ENCODE results near the gene DISC1. TPM values are rescaled to one million over a fixed set of nuclear protein-coding genes. Genes with fewer than 3 reads are reported as not detected.
"Not testable (repeated sequence)": the region's sequence is repeated elsewhere in the genome, so short reads cannot be mapped to it uniquely, and the experiment has no call there.

The DISC1 gene
- total RNA-seq, 2 experiments from 2014 or later = 9.8 to 11.2 TPM

GRCh38 chr1:231631717-231632116 is 5.1 kb downstream of the DISC1 start:
- POLR2A ChIA-PET = no interaction called here
- DNase-seq (no peak), ATAC-seq (ENCODE audit: low read depth) (no peak)
- Mint-ChIP-seq H3K27ac (no peak overlapping the region), H3K36me3 (peaks cover 1% of the 10 kb centered on the region), H3K4me1 (peaks cover 14% of the 10 kb centered on the region), H3K4me3 (no peak overlapping the region), H3K9me3 (no peaks in the 10 kb centered on the region), H3K27me3 (no peaks in the 10 kb centered on the region)

DNA sequence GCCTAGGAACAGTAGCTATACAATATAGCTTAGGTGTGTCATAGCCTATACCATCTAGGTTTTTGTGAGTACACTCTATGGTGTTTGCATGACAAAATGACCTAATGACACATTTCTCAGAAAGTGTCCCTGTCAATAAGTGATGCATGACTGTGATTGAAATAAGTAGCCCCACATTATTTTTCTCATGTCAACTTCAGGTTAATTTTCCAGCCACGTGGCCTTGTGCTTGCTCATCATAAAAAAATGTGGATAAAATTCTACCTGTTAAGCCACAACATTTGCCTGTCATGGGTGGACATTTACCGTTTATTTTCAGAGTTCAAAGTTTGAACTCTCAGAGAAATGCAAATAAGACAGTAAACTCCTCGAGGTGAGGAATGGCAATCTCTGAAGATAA is 5.5 kb downstream of the DISC1 start:
- H3K4me3 Mint-ChIP-seq = no peak overlapping the region
- no peaks in the 10 kb centered on the region for H3K9me3 Mint-ChIP-seq
- ATAC-seq (ENCODE audit: low read depth) (no peak), DNase-seq (no peak)
- no peaks in the 10 kb centered on the region for H3K27me3 Mint-ChIP-seq
- H3K4me1 Mint-ChIP-seq = peaks cover 14% of the 10 kb centered on the region
- peaks cover 1% of the 10 kb centered on the region for H3K36me3 Mint-ChIP-seq
- POLR2A ChIA-PET = no interaction called here
- no peak overlapping the region for H3K27ac Mint-ChIP-seq

- H3K4me1 Mint-ChIP-seq = peaks cover 6% of the 10 kb centered on the region
- no peaks in the 10 kb centered on the region for H3K27me3 Mint-ChIP-seq
- POLR2A ChIA-PET = no interaction called here
- ATAC-seq (ENCODE audit: low read depth) (no peak), DNase-seq (no peak)
- no peaks in the 10 kb centered on the region for H3K9me3 Mint-ChIP-seq
- H3K36me3 Mint-ChIP-seq = peaks cover 6% of the 10 kb centered on the region
- no peak overlapping the region for H3K4me3 Mint-ChIP-seq
- H3K27ac Mint-ChIP-seq = no peak overlapping the region
Observed at GRCh38 chr1:231634323-231635013, 7.9 kb downstream of the DISC1 start.

DNA sequence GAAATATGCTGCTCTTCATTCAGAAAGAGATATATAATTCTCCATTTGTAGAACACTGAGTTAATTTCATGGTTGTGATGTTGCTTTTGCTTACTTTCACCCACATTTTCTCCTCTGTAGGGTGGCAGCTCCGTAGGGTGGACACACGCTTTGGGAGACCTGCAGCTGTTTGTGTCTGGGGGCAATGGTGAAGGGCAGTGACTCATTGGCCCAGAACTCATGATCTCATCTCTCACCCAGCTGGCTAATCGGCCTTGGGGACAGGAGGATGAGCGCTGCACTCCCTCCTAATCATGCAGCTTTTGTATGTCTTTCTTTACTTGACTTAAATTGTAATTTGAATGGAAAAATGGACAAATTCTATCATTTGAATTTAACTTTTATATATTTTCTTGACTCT is 9.6 kb downstream of the DISC1 start:
- POLR2A ChIA-PET = no interaction called here
- H3K27me3 Mint-ChIP-seq = no peaks in the 10 kb centered on the region
- H3K4me3 Mint-ChIP-seq = no peak overlapping the region
- no peak overlapping the region for H3K27ac Mint-ChIP-seq
- H3K36me3 Mint-ChIP-seq = peaks cover 11% of the 10 kb centered on the region
- H3K4me1 Mint-ChIP-seq = no peaks in the 10 kb centered on the region
- H3K9me3 Mint-ChIP-seq = peaks cover 1% of the 10 kb centered on the region
- ATAC-seq (ENCODE audit: low read depth) (no peak), DNase-seq (no peak)

- H3K9me3 Mint-ChIP-seq; H3K27ac Mint-ChIP-seq; DNase-seq; ATAC-seq (ENCODE audit: low read depth); H3K4me3 Mint-ChIP-seq; H3K27me3 Mint-ChIP-seq; H3K4me1 Mint-ChIP-seq; POLR2A ChIA-PET: not testable (repeated sequence)
- H3K36me3 Mint-ChIP-seq = peaks cover 13% of the 10 kb centered on the region
Observed at GRCh38 chr1:231636922-231637321, 10.3 kb downstream of the DISC1 start.

GRCh38 chr1:231638647-231639046 is 12.1 kb downstream of the DISC1 start:
- Mint-ChIP-seq H3K4me1 (no peaks in the 10 kb centered on the region), H3K9me3 (peaks cover 1% of the 10 kb centered on the region), H3K27me3 (no peaks in the 10 kb centered on the region), H3K36me3 (peaks cover 13% of the 10 kb centered on the region), H3K4me3 (no peak overlapping the region), H3K27ac (no peak overlapping the region)
- ATAC-seq (ENCODE audit: low read depth) (no peak), DNase-seq (no peak)
- POLR2A ChIA-PET = no interaction called here

DNA sequence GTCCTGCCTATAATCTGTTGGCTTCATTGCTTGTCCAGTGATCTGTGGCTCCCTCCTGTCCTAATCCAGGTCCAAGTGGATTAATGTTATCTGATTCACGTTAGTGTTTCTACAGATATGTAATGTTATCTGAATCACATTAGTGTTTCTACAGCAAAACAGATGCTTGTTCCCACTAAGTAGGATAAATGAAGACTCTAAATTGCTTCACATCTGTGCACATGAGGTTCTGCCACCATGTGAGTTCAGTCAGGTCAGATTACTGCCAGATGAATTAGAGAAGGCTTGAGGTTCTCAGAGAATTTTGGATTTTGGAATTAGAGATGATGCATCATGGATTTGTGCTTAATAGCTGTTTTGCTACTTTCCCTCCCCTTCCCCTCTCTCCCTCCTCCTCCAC is 13.2 kb downstream of the DISC1 start:
- Mint-ChIP-seq H3K36me3 (peaks cover 13% of the 10 kb centered on the region), H3K4me3 (no peak overlapping the region), H3K27me3 (no peaks in the 10 kb centered on the region), H3K9me3 (peaks cover 1% of the 10 kb centered on the region), H3K4me1 (no peaks in the 10 kb centered on the region), H3K27ac (no peak overlapping the region)
- POLR2A ChIA-PET = no interaction called here
- DNase-seq (no peak), ATAC-seq (ENCODE audit: low read depth) (no peak)

DNA sequence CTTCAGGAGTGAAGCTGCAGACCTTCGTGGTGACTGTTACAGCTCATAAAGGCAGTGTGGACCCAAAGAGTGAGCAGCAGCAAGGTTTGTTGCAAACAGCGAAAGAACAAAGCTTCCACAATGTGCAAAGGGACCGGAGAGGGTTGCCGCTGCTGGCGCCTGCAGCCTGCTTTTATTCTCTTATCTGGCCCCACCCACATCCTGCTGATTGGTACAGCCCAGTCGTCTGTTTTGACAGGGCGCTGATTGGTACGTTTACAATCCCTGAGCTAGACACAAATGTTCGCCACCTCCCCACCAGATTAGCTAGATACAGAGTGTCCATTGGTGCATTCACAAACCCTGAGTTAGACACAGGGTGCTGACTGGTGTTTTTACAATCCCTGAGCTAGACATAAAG is 14.9 kb downstream of the DISC1 start:
- not testable (repeated sequence) for H3K4me3 Mint-ChIP-seq; DNase-seq; H3K4me1 Mint-ChIP-seq; H3K27ac Mint-ChIP-seq; ATAC-seq (ENCODE audit: low read depth); H3K9me3 Mint-ChIP-seq; H3K27me3 Mint-ChIP-seq
- H3K36me3 Mint-ChIP-seq = peaks cover 16% of the 10 kb centered on the region
- POLR2A ChIA-PET = interaction anchor here (0.6 kb wide), 1 partner anchor 26 kb away, joined by 3 read pairs; no protein-coding TSS in a partner anchor

DNA sequence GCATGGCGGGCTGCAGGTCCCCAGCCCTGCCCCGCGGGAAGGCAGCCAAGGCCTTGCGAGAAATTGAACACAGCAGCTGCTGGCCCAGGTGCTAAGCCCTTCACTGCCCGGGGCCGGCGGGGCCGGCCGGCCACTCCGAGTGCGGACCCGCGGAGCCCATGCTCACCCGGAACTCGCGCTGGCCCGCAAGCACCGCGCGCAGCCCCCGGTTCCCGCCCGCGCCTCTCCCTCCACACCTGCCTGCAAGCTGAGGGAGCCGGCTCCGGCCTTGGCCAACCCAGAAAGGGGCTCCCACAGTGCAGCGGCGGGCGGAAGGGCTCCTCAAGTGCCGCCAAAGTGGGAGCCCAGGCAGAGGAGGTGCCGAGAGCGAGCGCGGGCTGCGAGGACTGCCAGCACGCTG is 15.5 kb downstream of the DISC1 start:
- DNase-seq; H3K9me3 Mint-ChIP-seq; POLR2A ChIA-PET; ATAC-seq (ENCODE audit: low read depth); H3K4me1 Mint-ChIP-seq; H3K4me3 Mint-ChIP-seq; H3K27me3 Mint-ChIP-seq; H3K27ac Mint-ChIP-seq: not testable (repeated sequence)
- H3K36me3 Mint-ChIP-seq = peaks cover 19% of the 10 kb centered on the region

DNA sequence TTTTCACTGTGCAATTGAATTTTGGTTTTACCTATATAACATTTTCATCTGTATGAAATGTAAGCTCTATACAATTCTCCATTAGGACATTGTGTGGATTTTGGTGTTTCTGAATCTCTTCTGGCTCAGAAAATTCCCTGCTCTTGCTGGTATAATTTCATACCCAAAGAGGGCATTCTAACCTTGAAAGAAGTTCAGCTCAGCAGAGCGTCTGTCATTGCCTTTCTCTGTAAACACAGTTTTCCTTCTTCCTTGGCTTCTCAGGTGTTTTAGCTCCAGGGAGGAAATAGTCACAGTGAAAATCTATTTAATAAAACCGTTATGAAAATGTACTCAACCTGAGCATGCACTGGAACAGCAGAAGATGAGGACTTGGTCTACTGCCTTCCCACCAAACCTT is 16.0 kb downstream of the DISC1 start:
- DNase-seq (no peak), ATAC-seq (ENCODE audit: low read depth) (no peak)
- Mint-ChIP-seq H3K27ac (no peak overlapping the region), H3K36me3 (peaks cover 17% of the 10 kb centered on the region), H3K4me3 (no peak overlapping the region), H3K4me1 (peaks cover 1% of the 10 kb centered on the region), H3K9me3 (peaks cover 6% of the 10 kb centered on the region), H3K27me3 (no peaks in the 10 kb centered on the region)
- POLR2A ChIA-PET = no interaction called here

- H3K9me3 Mint-ChIP-seq = peaks cover 11% of the 10 kb centered on the region
- no peak for ATAC-seq (ENCODE audit: low read depth)
- H3K27me3 Mint-ChIP-seq = no peaks in the 10 kb centered on the region
- H3K4me1 Mint-ChIP-seq = peaks cover 3% of the 10 kb centered on the region
- H3K4me3 Mint-ChIP-seq = no peak overlapping the region
- peaks cover 18% of the 10 kb centered on the region for H3K36me3 Mint-ChIP-seq
- POLR2A ChIA-PET = no interaction called here
- H3K27ac Mint-ChIP-seq = no peak overlapping the region
- DNase-seq = no peak
Observed at GRCh38 chr1:231643071-231643934, 16.7 kb downstream of the DISC1 start.

DNA sequence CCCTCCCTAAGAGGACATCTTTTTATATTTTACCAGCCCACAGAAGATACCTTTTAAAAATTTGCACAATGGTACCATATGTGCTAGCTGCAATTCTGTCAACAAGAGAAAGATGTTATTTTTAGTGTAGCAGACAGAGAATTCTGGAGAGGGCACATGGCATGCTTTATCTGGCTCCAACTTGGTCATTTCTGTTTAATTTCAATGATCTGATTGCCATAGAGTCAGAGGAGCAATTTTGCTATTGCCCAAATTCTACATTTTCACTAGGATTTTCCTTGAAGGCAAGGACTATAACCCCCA is 17.3 kb downstream of the DISC1 start:
- POLR2A ChIA-PET = no interaction called here
- H3K27ac Mint-ChIP-seq = no peak overlapping the region

GRCh38 chr1:231645634-231646033 is 19.0 kb downstream of the DISC1 start:
- Mint-ChIP-seq H3K36me3 (peaks cover 26% of the 10 kb centered on the region), H3K4me1 (peaks cover 11% of the 10 kb centered on the region), H3K9me3 (peaks cover 17% of the 10 kb centered on the region)
- H3K27me3 Mint-ChIP-seq; DNase-seq; H3K27ac Mint-ChIP-seq; ATAC-seq (ENCODE audit: low read depth); POLR2A ChIA-PET; H3K4me3 Mint-ChIP-seq: not testable (repeated sequence)

More for the DNA sequence above, 17.3 kb downstream of the DISC1 start:
- Mint-ChIP-seq H3K4me3 (no peak overlapping the region), H3K9me3 (peaks cover 12% of the 10 kb centered on the region), H3K36me3 (peaks cover 20% of the 10 kb centered on the region), H3K4me1 (peaks cover 3% of the 10 kb centered on the region), H3K27me3 (no peaks in the 10 kb centered on the region)
- DNase-seq (no peak), ATAC-seq (ENCODE audit: low read depth) (no peak)

- H3K27ac Mint-ChIP-seq; DNase-seq; H3K27me3 Mint-ChIP-seq; POLR2A ChIA-PET; H3K4me3 Mint-ChIP-seq; ATAC-seq (ENCODE audit: low read depth): not testable (repeated sequence)
- peaks cover 16% of the 10 kb centered on the region for H3K9me3 Mint-ChIP-seq
- H3K36me3 Mint-ChIP-seq = peaks cover 23% of the 10 kb centered on the region
- H3K4me1 Mint-ChIP-seq = peaks cover 12% of the 10 kb centered on the region
Observed at GRCh38 chr1:231646165-231646564, 19.6 kb downstream of the DISC1 start.
